Activated CD4-positive, alpha-beta T cell treated with anti-CD3 and anti-CD28 coated beads, Interleukin-2, amount 10 ng/mL, durations not matched to agents 7 days and 5 days (primary cell): ENCODE data around the gene TEX14. TPM values are rescaled to one million over a fixed set of nuclear protein-coding genes. Genes with fewer than 3 reads are reported as not detected.
A peak's percentile ranks its signal among the peaks of the same experiment; 100 is the strongest.

Experiments
- CTCF ChIA-PET: fragments of 350-600 bp; sonication (Branson Sonifier 250); formaldehyde crosslinking; loops from one replicate; lab custom pipeline; 2021; ENCODE audit warnings: antibody characterized with exemption; lab: Charles Lee
- POLR2A ChIA-PET: fragments of 350-600 bp; sonication (Branson Sonifier 250); formaldehyde crosslinking; loops from one replicate; lab custom pipeline; 2021; ENCODE audit warnings: antibody characterized with exemption; lab: Charles Lee
- DNase-seq: peaks from one replicate; pipeline ENCODE4 v3.0.0-alpha.2; 2020
- H3K27ac Mint-ChIP-seq: one replicate; pipeline ENCODE4 v1.8.0; 2021; ENCODE audit warnings: mild to moderate bottlenecking, moderate library complexity, mixed read lengths
- H3K27me3 Mint-ChIP-seq: one replicate; pipeline ENCODE4 v1.8.0; 2021; ENCODE audit warnings: mixed read lengths
- H3K36me3 Mint-ChIP-seq: one replicate; pipeline ENCODE4 v1.8.0; 2021; ENCODE audit warnings: low read depth, mixed read lengths
- H3K4me1 Mint-ChIP-seq: one replicate; pipeline ENCODE4 v1.8.0; 2021; ENCODE audit warnings: mixed read lengths
- H3K4me3 Mint-ChIP-seq: one replicate; pipeline ENCODE4 v1.8.0; 2021; ENCODE audit warnings: mild to moderate bottlenecking, moderate library complexity, mixed read lengths
- H3K9me3 Mint-ChIP-seq: one replicate; pipeline ENCODE4 v1.8.0; 2021; ENCODE audit warnings: mixed read lengths
- total RNA-seq, 2 experiments: library from RNA; stranded (reverse); gene quantifications; one replicate each; pipeline ENCODE4 v1.2.3, GENCODE V29; 2021

TEX14 gene
- total RNA-seq, 2 experiments from 2014 or later, result 0.27 to 0.50 TPM

DNA sequence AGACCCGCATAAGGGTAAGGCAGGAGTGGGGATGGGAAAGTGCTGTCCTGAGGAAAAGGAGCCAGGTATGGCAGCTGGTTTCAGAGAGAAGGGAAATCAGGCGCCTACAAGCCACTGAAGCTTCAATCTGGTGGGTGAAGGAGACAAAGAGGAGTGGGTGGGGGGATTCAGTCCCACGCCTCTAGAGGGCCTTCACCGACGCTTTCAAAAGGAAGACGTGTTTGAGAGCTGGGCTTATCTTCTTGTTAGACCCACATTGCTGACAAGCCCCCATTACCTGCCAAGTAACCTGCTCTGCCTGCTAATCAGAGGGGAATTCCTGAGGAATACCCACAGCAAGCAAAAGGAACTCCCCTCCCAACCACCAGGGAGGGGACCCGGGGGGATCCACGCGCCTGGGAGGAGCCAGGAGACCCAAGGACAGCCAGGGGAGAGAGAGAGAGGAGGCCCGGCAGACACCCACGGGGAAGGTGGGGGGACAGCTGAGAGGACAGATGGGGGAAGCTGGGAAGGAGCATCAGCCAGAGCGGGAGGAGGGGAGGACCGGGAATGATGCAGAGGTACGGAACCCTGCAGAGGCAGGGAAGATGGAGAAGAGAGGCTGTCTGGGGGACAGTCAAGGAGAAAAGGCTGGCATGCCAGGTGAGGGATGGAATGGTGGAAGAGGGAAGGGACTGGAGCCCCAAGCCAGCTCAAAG lies 178.4 kb downstream of the TEX14 start:
- no peaks in the 10 kb centered on the region for H3K9me3 Mint-ChIP-seq
- CTCF ChIA-PET, result interaction anchor here (0.7 to 2.2 kb wide), 4 partner anchors 21 to 221 kb away, joined by 3 to 5 read pairs (median 4); partner anchors contain the start of gene HSF5
- DNase-seq, result no peak
- peaks cover 63% of the 10 kb centered on the region for H3K4me1 Mint-ChIP-seq
- no peaks in the 10 kb centered on the region for H3K27me3 Mint-ChIP-seq
- peaks cover 40% of the 10 kb centered on the region for H3K36me3 Mint-ChIP-seq
- peak overlapping the region; percentile 76 for H3K27ac Mint-ChIP-seq
- POLR2A ChIA-PET, result no interaction called here
- H3K4me3 Mint-ChIP-seq, result peak overlapping the region; percentile 84

DNA sequence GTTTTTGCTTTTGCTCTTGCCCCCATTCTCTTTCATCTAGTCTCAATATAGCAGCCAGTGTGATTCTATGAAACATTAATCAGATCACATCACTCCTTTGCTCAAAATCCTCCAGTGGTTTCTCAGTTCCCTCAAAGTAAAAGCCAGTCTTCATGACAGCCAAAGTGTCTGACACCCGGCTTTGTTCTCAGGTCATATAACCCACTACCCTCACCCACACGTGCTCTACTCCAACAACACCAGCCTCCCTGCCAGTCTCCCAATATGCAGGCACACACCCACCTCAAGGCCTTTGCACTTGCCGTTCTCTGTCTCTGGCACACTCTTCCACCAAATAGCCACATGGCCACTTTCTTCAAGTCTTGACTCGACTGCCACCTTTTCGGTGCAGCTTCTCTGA lies 181.8 kb downstream of the TEX14 start:
- Mint-ChIP-seq H3K9me3 (no peaks in the 10 kb centered on the region), H3K27me3 (no peaks in the 10 kb centered on the region), H3K27ac (no peak overlapping the region), H3K4me1 (peaks cover 46% of the 10 kb centered on the region), H3K4me3 (no peak overlapping the region), H3K36me3 (peaks cover 51% of the 10 kb centered on the region)
- ChIA-PET CTCF (interaction anchor here (0.8 to 1.5 kb wide), 2 partner anchors 8 to 11 kb away, joined by 3 to 5 read pairs; no protein-coding TSS in a partner anchor), POLR2A (no interaction called here)
- DNase-seq, result no peak

DNA sequence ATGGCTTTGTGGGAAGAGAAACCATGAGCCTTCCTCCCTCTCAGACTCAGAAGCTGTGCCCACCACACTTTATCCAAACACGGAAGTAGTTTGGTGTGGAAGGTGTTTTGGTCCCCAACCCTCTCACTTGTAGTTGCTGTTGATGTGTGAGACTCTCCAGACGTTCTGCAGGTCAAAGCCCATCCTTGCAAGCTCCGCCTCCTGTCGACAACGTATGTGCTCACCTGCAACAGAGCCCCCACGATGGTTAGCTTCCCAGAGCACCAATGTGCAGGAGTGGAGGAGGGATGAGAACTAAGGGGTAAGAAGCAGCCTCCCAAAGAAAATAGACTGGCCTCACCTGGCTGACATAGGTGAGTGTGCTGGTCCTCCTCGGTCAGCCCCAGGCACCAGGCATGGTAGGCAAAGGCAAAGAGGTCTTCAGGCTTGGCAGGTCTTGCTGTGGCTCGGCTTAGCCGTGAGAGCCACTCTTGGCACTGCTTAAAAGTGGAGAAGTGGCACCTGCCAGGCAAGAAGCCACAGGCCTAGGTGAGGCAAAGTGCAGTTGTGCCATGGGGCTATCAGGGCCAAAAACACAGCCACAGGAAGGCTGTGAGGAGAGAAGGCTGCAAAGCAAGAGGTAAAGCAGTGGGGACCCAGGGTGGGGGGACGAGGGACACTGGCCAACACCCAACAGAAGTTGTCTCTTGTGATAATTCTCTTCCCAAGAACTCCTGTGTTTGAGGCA lies 183.3 kb downstream of the TEX14 start:
- Mint-ChIP-seq H3K27me3 (no peaks in the 10 kb centered on the region), H3K36me3 (peaks cover 62% of the 10 kb centered on the region), H3K4me3 (no peak overlapping the region), H3K4me1 (peaks cover 40% of the 10 kb centered on the region), H3K27ac (no peak overlapping the region), H3K9me3 (no peaks in the 10 kb centered on the region)
- POLR2A ChIA-PET, result no interaction called here
- no peak for DNase-seq
- CTCF ChIA-PET, result no interaction called here

DNA sequence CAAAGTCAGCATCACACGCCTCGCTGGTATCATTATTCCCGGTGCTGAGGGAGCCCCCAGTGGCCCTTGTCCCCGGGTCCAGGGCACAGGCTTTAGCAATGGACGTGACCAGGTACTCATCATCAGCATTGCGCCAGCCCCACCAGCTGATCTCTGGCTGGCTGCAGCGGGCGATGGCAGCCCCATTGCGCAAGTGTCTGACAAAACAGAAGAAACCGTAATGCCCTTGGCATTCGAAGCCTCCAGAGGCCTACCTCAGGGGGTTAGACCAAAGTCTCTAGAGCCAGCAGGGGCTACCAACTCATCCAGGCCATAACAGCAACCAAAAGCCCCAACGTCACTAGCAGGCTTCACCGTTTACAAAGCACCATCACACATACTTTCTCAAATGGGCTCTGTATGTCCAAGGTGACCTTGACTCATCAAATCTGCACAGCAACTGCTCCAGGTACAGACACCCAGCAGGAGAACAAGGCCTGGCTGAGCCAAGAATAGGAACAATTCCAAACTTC lies 184.7 kb downstream of the TEX14 start:
- H3K36me3 Mint-ChIP-seq, result peaks cover 70% of the 10 kb centered on the region
- H3K4me3 Mint-ChIP-seq, result no peak overlapping the region
- ChIA-PET CTCF (interaction anchor here (0.8 to 1.7 kb wide), 2 partner anchors 9 to 12 kb away, joined by 3 to 5 read pairs; no protein-coding TSS in a partner anchor), POLR2A (no interaction called here)
- H3K27me3 Mint-ChIP-seq, result no peaks in the 10 kb centered on the region
- no peak for DNase-seq
- H3K27ac Mint-ChIP-seq, result no peak overlapping the region
- H3K9me3 Mint-ChIP-seq, result no peaks in the 10 kb centered on the region
- peaks cover 28% of the 10 kb centered on the region for H3K4me1 Mint-ChIP-seq

Other genes with a start within 250 kb of the TEX14 start
- under 1 TPM; 0.77 to 0.89 TPM for gene HSF5, start 203.6 kb downstream of the TEX14 start, total RNA-seq
- gene MTMR4, start 177.4 kb downstream of the TEX14 start, total RNA-seq, result 10 to 100 TPM; 48.9 to 55.9 TPM
- 10 to 100 TPM; 62.7 to 65.8 TPM for gene RAD51C, start 557 bp upstream of the TEX14 start, total RNA-seq
- gene PPM1E, start 63.8 kb upstream of the TEX14 start, total RNA-seq, result not detected